DOHH2 (cell line): ENCODE data around the gene ZNF462.

Source experiments
- CTCF ChIP-seq: fragments of 200-600 bp; sonication (generic); IDR thresholded peaks from one replicate; pipeline ENCODE4 v1.5.1; 2014; ENCODE audit warnings: antibody characterized with exemption, mild to moderate bottlenecking, low read depth, low read length; ENCODE audit not compliant: poor library complexity, severe bottlenecking
- EZH2phosphoT487 ChIP-seq: fragments of 200-600 bp; sonication (generic); IDR thresholded peaks from 2 replicates; pipeline ENCODE4 v1.6.1; 2017; ENCODE audit warnings: borderline replicate concordance, mild to moderate bottlenecking, antibody characterized with exemption, low read length, moderate library complexity, mixed read lengths

- no peak for TF ChIP-seq CTCF
- TF ChIP-seq EZH2phosphoT487, result no peak
Measured at GRCh38 chr9:106861640-106862109, 1.3 kb upstream of the ZNF462 start.
